ENCODE data around the gene RHOH.
"Not testable (repeated sequence)": the region's sequence is repeated elsewhere in the genome, so short reads cannot be mapped to it uniquely, and the experiment has no call there.

The RHOH gene

GRCh38 chr4:40270609-40271008, 73.8 kb downstream of the RHOH start:
- H3K4me3 ChIP-seq (ENCODE audit: low read depth in 1 of 5, low read length in 5 of 5), result no peak overlapping the region
- no peaks in the 10 kb centered on the region for H3K27me3 ChIP-seq (ENCODE audit: control insufficient read depth in 5 of 5, insufficient read depth in 4 of 5, low read length in 5 of 5)
- no peaks in the 10 kb centered on the region for H3K9me3 ChIP-seq (ENCODE audit: control insufficient read depth in 5 of 5, low read length in 5 of 5)
- no peaks in the 10 kb centered on the region for H3K36me3 ChIP-seq (ENCODE audit: control insufficient read depth in 5 of 5, insufficient read depth in 5 of 5, low read length in 5 of 5)
- H3K9ac ChIP-seq (ENCODE audit: low read length in 5 of 5), result no peak overlapping the region
- H3K4me1 ChIP-seq (ENCODE audit: control insufficient read depth in 5 of 5, insufficient read depth in 5 of 5, low read length in 5 of 5), result no peaks in the 10 kb centered on the region
- no peak overlapping the region for H3K27ac ChIP-seq (ENCODE audit: low read depth, low read length)

DNA sequence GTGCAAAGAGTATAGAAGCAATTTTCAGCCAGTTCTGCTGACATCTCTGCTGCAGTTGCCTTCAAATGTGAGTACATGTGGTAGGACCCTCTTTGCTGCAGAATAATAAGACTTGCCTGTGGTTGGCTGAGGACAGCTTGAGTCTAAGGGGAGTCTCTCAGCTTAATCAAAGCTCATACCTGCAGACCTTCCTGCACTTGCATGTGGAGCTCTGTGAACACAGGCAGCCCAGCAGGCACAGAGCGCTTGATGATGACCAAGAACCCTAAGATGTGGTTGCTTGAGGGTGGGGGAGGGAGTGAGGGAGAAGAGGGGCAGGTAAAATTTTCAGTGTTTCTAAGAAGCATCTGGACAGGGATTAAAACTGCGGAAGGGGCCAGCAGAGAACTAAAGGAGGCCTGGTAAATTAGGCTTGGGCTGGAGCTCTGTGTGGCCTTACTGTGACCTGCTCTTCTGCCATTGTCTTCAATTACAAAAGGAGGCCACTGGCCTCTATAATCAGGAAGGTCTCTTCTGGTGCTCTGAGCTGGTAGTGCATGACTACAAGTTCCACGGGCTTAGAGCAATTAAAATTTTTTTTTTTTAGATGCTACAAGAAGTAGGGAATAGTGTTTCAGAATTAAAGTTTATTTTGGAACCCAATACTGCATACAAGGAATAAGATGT, 78.4 kb downstream of the RHOH start:
- no peaks in the 10 kb centered on the region for H3K4me1 ChIP-seq (ENCODE audit: control insufficient read depth in 5 of 5, insufficient read depth in 5 of 5, low read length in 5 of 5)
- H3K27ac ChIP-seq (ENCODE audit: low read depth, low read length), result no peak overlapping the region
- H3K9me3 ChIP-seq (ENCODE audit: control insufficient read depth in 5 of 5, low read length in 5 of 5), result no peaks in the 10 kb centered on the region
- no peak overlapping the region for H3K4me3 ChIP-seq (ENCODE audit: low read depth in 1 of 5, low read length in 5 of 5)
- H3K36me3 ChIP-seq (ENCODE audit: control insufficient read depth in 5 of 5, insufficient read depth in 5 of 5, low read length in 5 of 5), result no peaks in the 10 kb centered on the region
- no peaks in the 10 kb centered on the region for H3K27me3 ChIP-seq (ENCODE audit: control insufficient read depth in 5 of 5, insufficient read depth in 4 of 5, low read length in 5 of 5)
- no peak overlapping the region for H3K9ac ChIP-seq (ENCODE audit: low read length in 5 of 5)

DNA sequence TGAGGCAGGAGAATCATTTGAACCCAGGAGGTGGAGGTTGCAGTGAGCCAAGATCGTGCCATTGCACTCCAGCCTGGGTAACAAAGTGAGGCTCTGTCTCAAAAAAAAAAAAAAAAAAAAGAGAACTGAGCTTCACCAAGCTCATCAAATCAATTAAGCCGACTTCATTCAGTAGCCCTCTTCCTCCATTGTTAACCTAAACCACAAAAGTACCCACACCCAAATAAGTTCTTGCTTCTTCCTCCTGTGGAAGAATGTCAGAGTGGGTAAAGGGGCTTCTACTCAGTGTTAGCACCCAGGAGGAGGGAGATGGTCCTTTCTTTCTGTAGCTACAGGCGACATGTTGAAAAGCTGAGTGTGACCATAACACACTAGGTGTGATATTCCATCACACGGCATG, 79.7 kb downstream of the RHOH start:
- H3K36me3 ChIP-seq (ENCODE audit: control insufficient read depth in 5 of 5, insufficient read depth in 5 of 5, low read length in 5 of 5), result no peaks in the 10 kb centered on the region
- no peaks in the 10 kb centered on the region for H3K27me3 ChIP-seq (ENCODE audit: control insufficient read depth in 5 of 5, insufficient read depth in 4 of 5, low read length in 5 of 5)
- H3K9ac ChIP-seq (ENCODE audit: low read length in 5 of 5), result no peak overlapping the region
- H3K4me3 ChIP-seq (ENCODE audit: low read depth in 1 of 5, low read length in 5 of 5), result no peak overlapping the region
- no peaks in the 10 kb centered on the region for H3K4me1 ChIP-seq (ENCODE audit: control insufficient read depth in 5 of 5, insufficient read depth in 5 of 5, low read length in 5 of 5)
- H3K27ac ChIP-seq (ENCODE audit: low read depth, low read length), result no peak overlapping the region
- no peaks in the 10 kb centered on the region for H3K9me3 ChIP-seq (ENCODE audit: control insufficient read depth in 5 of 5, low read length in 5 of 5)

DNA sequence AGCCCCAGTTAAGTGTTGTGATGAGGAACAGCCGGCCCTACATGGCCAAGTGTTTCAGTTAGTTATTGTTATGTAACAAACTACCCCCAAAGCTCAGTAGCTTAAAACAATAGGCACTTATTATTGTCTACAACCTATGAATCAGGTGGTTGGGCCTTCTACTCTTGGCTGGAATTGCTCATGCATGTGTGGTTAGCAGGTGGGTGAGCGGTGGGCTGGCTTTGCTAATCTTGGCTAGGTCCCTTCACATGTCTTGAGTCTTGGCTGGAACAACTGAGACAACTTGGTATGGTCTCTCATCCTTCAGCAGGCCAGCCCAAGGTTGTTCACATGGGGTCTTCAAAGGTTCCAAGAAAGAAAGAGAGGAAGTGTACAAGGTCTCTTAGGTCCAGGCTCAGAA, 83.8 kb downstream of the RHOH start:
- Histone ChIP-seq H3K27me3 (ENCODE audit: control insufficient read depth in 5 of 5, insufficient read depth in 4 of 5, low read length in 5 of 5) (peaks cover 0 to 2% (median 0%) of the 10 kb centered on the region in 5 donors), H3K9ac (ENCODE audit: low read length in 5 of 5) (no peak overlapping the region), H3K36me3 (ENCODE audit: control insufficient read depth in 5 of 5, insufficient read depth in 5 of 5, low read length in 5 of 5) (no peaks in the 10 kb centered on the region), H3K4me3 (ENCODE audit: low read depth in 1 of 5, low read length in 5 of 5) (no peak overlapping the region), H3K9me3 (ENCODE audit: control insufficient read depth in 5 of 5, low read length in 5 of 5) (no peaks in the 10 kb centered on the region), H3K4me1 (ENCODE audit: control insufficient read depth in 5 of 5, insufficient read depth in 5 of 5, low read length in 5 of 5) (no peaks in the 10 kb centered on the region), H3K27ac (ENCODE audit: low read depth, low read length) (no peak overlapping the region)

- no peaks in the 10 kb centered on the region for H3K9me3 ChIP-seq (ENCODE audit: control insufficient read depth in 5 of 5, low read length in 5 of 5)
- H3K4me1 ChIP-seq (ENCODE audit: control insufficient read depth in 5 of 5, insufficient read depth in 5 of 5, low read length in 5 of 5), result no peaks in the 10 kb centered on the region
Measured at GRCh38 chr4:40281099-40281498, 84.3 kb downstream of the RHOH start.

DNA sequence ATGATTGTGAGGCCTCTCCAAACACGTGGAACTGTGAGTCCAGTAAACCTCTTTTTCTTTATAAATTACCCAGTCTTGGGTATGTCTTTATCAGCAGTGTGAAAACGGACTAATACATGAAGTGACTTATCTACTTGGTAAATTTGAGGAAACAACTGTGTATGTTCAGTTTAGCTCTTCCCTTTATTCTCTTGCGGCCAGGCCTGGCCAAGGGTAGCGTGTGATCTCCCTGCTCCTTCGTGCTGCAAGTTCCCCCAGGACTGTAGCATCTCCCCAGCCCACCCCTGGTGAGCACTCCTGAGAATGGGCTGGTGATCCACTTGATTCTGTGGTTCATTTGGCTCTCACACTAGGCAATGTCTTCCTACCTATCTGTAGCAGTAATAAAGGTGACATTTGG, 85.1 kb downstream of the RHOH start:
- no peaks in the 10 kb centered on the region for H3K4me1 ChIP-seq (ENCODE audit: control insufficient read depth in 5 of 5, insufficient read depth in 5 of 5, low read length in 5 of 5)
- no peaks in the 10 kb centered on the region for H3K9me3 ChIP-seq (ENCODE audit: control insufficient read depth in 5 of 5, low read length in 5 of 5)
- H3K9ac ChIP-seq (ENCODE audit: low read length in 5 of 5), result no peak overlapping the region
- peaks cover 0 to 2% (median 0%) of the 10 kb centered on the region in 5 donors for H3K27me3 ChIP-seq (ENCODE audit: control insufficient read depth in 5 of 5, insufficient read depth in 4 of 5, low read length in 5 of 5)
- no peaks in the 10 kb centered on the region for H3K36me3 ChIP-seq (ENCODE audit: control insufficient read depth in 5 of 5, insufficient read depth in 5 of 5, low read length in 5 of 5)
- H3K4me3 ChIP-seq (ENCODE audit: low read depth in 1 of 5, low read length in 5 of 5), result no peak overlapping the region
- H3K27ac ChIP-seq (ENCODE audit: low read depth, low read length), result no peak overlapping the region

More at GRCh38 chr4:40281099-40281498, 84.3 kb downstream of the RHOH start:
- H3K36me3 ChIP-seq (ENCODE audit: control insufficient read depth in 5 of 5, insufficient read depth in 5 of 5, low read length in 5 of 5), result no peaks in the 10 kb centered on the region
- peaks cover 0 to 2% (median 0%) of the 10 kb centered on the region in 5 donors for H3K27me3 ChIP-seq (ENCODE audit: control insufficient read depth in 5 of 5, insufficient read depth in 4 of 5, low read length in 5 of 5)
- H3K9ac ChIP-seq (ENCODE audit: low read length in 5 of 5), result no peak overlapping the region
- H3K27ac ChIP-seq (ENCODE audit: low read depth, low read length), result no peak overlapping the region
- H3K4me3 ChIP-seq (ENCODE audit: low read depth in 1 of 5, low read length in 5 of 5), result no peak overlapping the region

- H3K9me3 ChIP-seq (ENCODE audit: control insufficient read depth in 5 of 5, low read length in 5 of 5); H3K36me3 ChIP-seq (ENCODE audit: control insufficient read depth in 5 of 5, insufficient read depth in 5 of 5, low read length in 5 of 5); H3K27me3 ChIP-seq (ENCODE audit: control insufficient read depth in 5 of 5, insufficient read depth in 4 of 5, low read length in 5 of 5); H3K4me1 ChIP-seq (ENCODE audit: control insufficient read depth in 5 of 5, insufficient read depth in 5 of 5, low read length in 5 of 5); H3K9ac ChIP-seq (ENCODE audit: low read length in 5 of 5); H3K27ac ChIP-seq (ENCODE audit: low read depth, low read length); H3K4me3 ChIP-seq (ENCODE audit: low read depth in 1 of 5, low read length in 5 of 5): not testable (repeated sequence)
Measured at GRCh38 chr4:40282857-40283256, 86.0 kb downstream of the RHOH start.

GRCh38 chr4:40283413-40283812, 86.6 kb downstream of the RHOH start:
- Histone ChIP-seq H3K27ac (ENCODE audit: low read depth, low read length) (no peak overlapping the region), H3K27me3 (ENCODE audit: control insufficient read depth in 5 of 5, insufficient read depth in 4 of 5, low read length in 5 of 5) (peaks cover 0 to 2% (median 0%) of the 10 kb centered on the region in 5 donors), H3K36me3 (ENCODE audit: control insufficient read depth in 5 of 5, insufficient read depth in 5 of 5, low read length in 5 of 5) (no peaks in the 10 kb centered on the region), H3K4me3 (ENCODE audit: low read depth in 1 of 5, low read length in 5 of 5) (no peak overlapping the region), H3K9me3 (ENCODE audit: control insufficient read depth in 5 of 5, low read length in 5 of 5) (no peaks in the 10 kb centered on the region), H3K4me1 (ENCODE audit: control insufficient read depth in 5 of 5, insufficient read depth in 5 of 5, low read length in 5 of 5) (no peaks in the 10 kb centered on the region), H3K9ac (ENCODE audit: low read length in 5 of 5) (no peak overlapping the region)

DNA sequence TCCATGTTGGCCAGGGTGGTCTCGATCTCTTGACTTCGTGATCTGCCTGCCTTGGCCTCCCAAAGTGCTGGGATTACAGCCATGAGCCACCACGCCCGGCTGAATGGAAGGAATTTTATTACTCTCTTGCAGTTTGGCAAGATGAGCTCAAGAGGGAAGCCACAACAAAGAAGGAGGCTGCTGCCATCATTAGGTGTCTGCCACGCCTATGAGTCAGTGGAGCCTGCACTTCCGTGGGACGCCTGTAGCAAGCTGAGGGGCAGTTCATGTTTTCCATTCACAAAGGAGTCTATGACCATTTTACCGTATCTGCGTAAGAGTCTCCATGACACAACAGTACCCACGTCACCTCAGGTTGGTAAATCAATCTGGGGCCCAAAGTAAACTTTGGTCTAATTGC, 87.1 kb downstream of the RHOH start:
- Histone ChIP-seq H3K36me3 (ENCODE audit: control insufficient read depth in 5 of 5, insufficient read depth in 5 of 5, low read length in 5 of 5) (no peaks in the 10 kb centered on the region), H3K4me3 (ENCODE audit: low read depth in 1 of 5, low read length in 5 of 5) (no peak overlapping the region), H3K27me3 (ENCODE audit: control insufficient read depth in 5 of 5, insufficient read depth in 4 of 5, low read length in 5 of 5) (peaks cover 0 to 2% (median 0%) of the 10 kb centered on the region in 5 donors), H3K27ac (ENCODE audit: low read depth, low read length) (no peak overlapping the region), H3K4me1 (ENCODE audit: control insufficient read depth in 5 of 5, insufficient read depth in 5 of 5, low read length in 5 of 5) (no peaks in the 10 kb centered on the region), H3K9ac (ENCODE audit: low read length in 5 of 5) (no peak overlapping the region), H3K9me3 (ENCODE audit: control insufficient read depth in 5 of 5, low read length in 5 of 5) (no peaks in the 10 kb centered on the region)

DNA sequence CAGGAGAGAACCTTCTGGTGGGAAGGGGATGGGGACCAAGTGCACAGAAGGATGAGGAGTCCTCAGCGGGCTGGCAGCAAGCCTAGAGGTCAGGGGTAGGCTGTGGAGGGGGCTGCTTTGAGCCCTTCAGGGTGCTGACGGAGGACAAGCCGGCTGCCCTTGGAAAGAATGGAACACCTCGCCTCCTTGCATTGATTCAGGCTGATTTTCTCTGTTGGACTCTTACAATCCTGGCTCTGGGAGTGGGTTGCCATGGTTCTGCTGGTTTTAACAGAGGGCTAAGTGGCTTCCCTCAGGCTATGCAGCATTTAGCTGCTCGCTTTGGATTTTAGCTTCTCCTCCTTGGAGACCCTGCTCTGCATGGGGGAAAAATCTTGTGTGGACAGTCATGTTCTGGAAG, 88.9 kb downstream of the RHOH start:
- Histone ChIP-seq H3K4me1 (ENCODE audit: control insufficient read depth in 5 of 5, insufficient read depth in 5 of 5, low read length in 5 of 5) (no peaks in the 10 kb centered on the region), H3K4me3 (ENCODE audit: low read depth in 1 of 5, low read length in 5 of 5) (no peak overlapping the region), H3K27me3 (ENCODE audit: control insufficient read depth in 5 of 5, insufficient read depth in 4 of 5, low read length in 5 of 5) (peaks cover 0 to 2% (median 0%) of the 10 kb centered on the region in 5 donors), H3K9ac (ENCODE audit: low read length in 5 of 5) (no peak overlapping the region), H3K36me3 (ENCODE audit: control insufficient read depth in 5 of 5, insufficient read depth in 5 of 5, low read length in 5 of 5) (no peaks in the 10 kb centered on the region), H3K27ac (ENCODE audit: low read depth, low read length) (no peak overlapping the region), H3K9me3 (ENCODE audit: control insufficient read depth in 5 of 5, low read length in 5 of 5) (no peaks in the 10 kb centered on the region)
